ENCODE data around the gene DPM1.

Gene DPM1

GRCh38 chr20:50895111-50895830 lies 63.1 kb downstream of the DPM1 start:
- DNase-seq (ENCODE audit: low spot score), result no peak

DNA sequence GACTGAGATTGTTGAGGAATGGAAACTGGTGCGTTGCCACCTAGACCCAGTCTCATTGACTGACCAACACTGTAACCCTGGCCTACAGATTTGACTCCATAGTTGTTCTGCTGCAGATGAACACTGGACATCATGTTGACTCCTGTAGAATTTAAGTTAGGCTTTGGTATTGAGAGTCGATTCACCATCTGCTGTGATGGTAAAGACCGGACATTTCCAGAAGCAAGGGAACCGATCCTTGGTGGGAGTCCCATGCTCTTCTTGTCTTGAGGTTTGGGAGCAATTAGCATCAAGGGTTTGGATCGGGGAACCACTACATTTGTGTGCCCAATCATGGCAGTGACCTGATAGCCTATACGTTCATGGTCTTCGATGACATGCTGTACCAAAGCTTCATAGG lies 64.7 kb downstream of the DPM1 start:
- DNase-seq (ENCODE audit: low spot score), result no peak

DNA sequence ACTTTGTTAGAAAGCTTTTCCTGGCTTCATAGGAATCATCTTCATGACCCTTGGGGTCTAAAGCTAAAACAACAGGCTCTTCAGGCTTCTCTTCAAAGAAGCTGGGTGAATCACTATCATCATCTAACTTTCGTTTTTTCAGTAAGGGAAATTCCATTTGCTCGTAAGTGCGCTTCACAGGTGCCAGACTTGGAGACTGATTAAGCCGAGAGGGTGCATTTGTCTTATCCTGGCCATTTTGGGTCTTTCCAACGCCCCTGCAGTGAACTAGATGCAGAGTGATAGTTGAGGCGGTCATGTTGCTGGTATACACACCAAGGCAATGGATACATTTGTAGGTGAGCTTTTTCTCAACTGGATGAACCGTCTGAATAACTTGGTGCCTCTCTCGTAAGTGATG lies 65.9 kb downstream of the DPM1 start:
- no peak for DNase-seq (ENCODE audit: low spot score)

DNA sequence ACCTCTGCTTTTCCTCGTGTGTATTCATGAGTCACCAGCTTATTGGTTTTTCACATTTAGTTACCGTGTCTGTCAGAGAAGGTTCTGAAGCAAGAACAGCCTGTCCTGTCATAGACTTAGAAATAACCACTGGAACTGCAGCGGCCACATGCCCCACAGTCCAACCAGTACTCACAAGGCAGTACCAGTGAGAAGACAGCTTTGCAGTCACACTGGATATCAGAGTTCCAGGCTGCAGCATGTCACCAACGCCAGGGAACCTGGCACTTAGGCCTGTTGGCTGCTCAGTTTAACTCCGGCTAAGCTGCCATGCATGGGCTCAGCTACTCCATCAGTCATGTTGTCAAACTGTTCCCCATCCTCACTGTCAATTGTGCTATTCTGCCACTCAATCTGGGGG lies 67.2 kb downstream of the DPM1 start:
- no peak for DNase-seq (ENCODE audit: low spot score)

- no peak for DNase-seq (ENCODE audit: low spot score)
Observed at GRCh38 chr20:50887576-50887975, 70.8 kb downstream of the DPM1 start.

DNA sequence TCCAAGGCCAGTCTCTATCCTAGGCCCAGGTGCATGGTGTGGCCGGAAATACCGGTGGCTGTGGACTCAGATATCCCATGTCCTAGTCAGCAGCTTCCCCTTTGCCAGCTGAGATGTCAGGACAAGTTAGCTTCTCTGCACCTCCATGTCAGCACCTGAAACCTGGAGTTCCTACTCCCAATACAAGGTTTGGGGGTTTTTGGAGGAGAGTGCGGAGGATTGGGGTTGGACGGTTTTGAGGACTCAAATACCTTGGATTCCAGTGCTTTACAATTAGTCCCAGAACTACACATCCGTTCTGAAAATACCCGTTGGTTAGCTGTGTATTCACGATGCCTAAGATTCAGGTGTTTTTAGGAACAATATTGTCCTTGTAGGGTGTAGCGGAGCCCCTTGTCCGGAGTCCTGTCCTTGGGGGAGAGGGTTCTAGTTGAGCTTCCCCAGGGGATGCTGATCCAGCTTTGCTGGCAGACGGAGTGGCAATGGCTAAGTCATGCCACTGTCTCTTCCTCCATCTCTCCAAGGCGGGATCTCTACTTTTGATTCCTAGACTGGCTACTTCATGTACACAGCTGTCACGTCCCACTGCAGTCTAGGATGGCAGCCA lies 72.0 kb downstream of the DPM1 start:
- DNase-seq (ENCODE audit: low spot score), result no peak

DNA sequence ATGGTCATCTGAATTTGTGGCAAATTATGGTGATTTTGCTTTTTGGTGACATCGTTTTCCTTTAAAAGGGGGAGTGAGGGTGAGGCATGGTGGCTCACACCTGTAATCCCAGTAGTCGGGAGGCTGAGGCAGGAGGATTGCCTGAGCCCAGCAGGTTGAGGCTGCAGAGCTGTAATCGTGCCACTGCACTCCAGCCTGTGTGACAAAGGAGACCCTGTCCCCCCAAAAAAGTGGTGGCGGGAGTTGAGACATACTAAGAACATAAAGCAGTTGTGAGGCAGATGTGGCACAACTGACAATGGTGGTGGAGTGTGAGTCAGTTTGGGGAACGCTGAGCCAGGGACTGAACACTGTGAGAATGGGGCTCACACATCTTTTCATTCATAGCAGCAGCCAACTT lies 72.6 kb downstream of the DPM1 start:
- no peak for DNase-seq (ENCODE audit: low spot score)

GRCh38 chr20:50885068-50885467 lies 73.3 kb downstream of the DPM1 start:
- no peak for DNase-seq (ENCODE audit: low spot score)
